Caki2 (cell line): ENCODE measurements around the gene SLC46A2. TPM values are rescaled to one million over a fixed set of nuclear protein-coding genes. Genes with fewer than 3 reads are reported as not detected.

ENCODE experiments used
- DNase-seq: peaks from one replicate; pipeline ENCODE4 v3.0.0-alpha.2; 2015; ENCODE audit warnings: low read depth
- in situ Hi-C: cut with HindIII; loops from 2 replicates; pipeline ENCODE4 v1.10.0; 2016; ENCODE audit warnings: low sequenced_read_pairs, low pct_unique_long_range_greater_than_20kb, mixed read lengths
- total RNA-seq: library from RNA; depleted of rRNA; stranded (reverse); fragments of >200 nt; shearing (Covaris generic); gene quantifications from 2 replicates; pipeline ENCODE4 v1.2.3, GENCODE V29; 2014; ENCODE audit warnings: low replicate concordance

The SLC46A2 gene
- total RNA-seq, 1 experiment from 2014 or later: not detected

- in situ Hi-C loops: no loop called here
- DNase-seq: no peak
Measured at GRCh38 chr9:112864403-112864802, 26.3 kb downstream of the SLC46A2 start.

- in situ Hi-C loops: no loop called here
- no peak for DNase-seq
Measured at GRCh38 chr9:112863746-112864145, 26.9 kb downstream of the SLC46A2 start.

GRCh38 chr9:112863214-112863613, 27.5 kb downstream of the SLC46A2 start:
- in situ Hi-C loops: no loop called here
- DNase-seq: no peak

GRCh38 chr9:112861638-112862555, 28.8 kb downstream of the SLC46A2 start:
- DNase-seq: no peak
- in situ Hi-C loops: no loop called here

GRCh38 chr9:112861155-112861554, 29.5 kb downstream of the SLC46A2 start:
- in situ Hi-C loops: no loop called here
- DNase-seq: no peak

GRCh38 chr9:112860451-112860850, 30.2 kb downstream of the SLC46A2 start:
- in situ Hi-C loops: no loop called here
- DNase-seq: no peak

- in situ Hi-C loops: no loop called here
- DNase-seq: no peak
Measured at GRCh38 chr9:112858625-112859147, 32.0 kb downstream of the SLC46A2 start.

- no peak for DNase-seq
- in situ Hi-C loops: no loop called here
Measured at GRCh38 chr9:112858005-112858404, 32.7 kb downstream of the SLC46A2 start.

- DNase-seq: no peak
- in situ Hi-C loops: no loop called here
Measured at GRCh38 chr9:112856843-112857242, 33.8 kb downstream of the SLC46A2 start.

GRCh38 chr9:112856200-112856599, 34.5 kb downstream of the SLC46A2 start:
- no peak for DNase-seq
- in situ Hi-C loops: no loop called here

GRCh38 chr9:112854657-112855056, 36.0 kb downstream of the SLC46A2 start:
- in situ Hi-C loops: no loop called here
- DNase-seq: no peak

GRCh38 chr9:112853882-112854585, 36.6 kb downstream of the SLC46A2 start:
- in situ Hi-C loops: no loop called here
- DNase-seq: no peak

- in situ Hi-C loops: no loop called here
- no peak for DNase-seq
Measured at GRCh38 chr9:112852741-112853504, 37.8 kb downstream of the SLC46A2 start.

GRCh38 chr9:112850840-112851239, 39.8 kb downstream of the SLC46A2 start:
- in situ Hi-C loops: no loop called here
- DNase-seq: no peak

- in situ Hi-C loops: no loop called here
- DNase-seq: no peak
Measured at GRCh38 chr9:112849363-112849922, 41.2 kb downstream of the SLC46A2 start.

GRCh38 chr9:112848316-112849151, 42.1 kb downstream of the SLC46A2 start:
- in situ Hi-C loops: no loop called here
- no peak for DNase-seq
